GOT3 (cell line): ENCODE data around the gene CBLC.

Experiments
- DNase-seq: peaks from one replicate; lab custom pipeline; 2025; ENCODE audit warnings: mixed read lengths; lab: John Stamatoyannopoulos, UW

CBLC gene

DNA sequence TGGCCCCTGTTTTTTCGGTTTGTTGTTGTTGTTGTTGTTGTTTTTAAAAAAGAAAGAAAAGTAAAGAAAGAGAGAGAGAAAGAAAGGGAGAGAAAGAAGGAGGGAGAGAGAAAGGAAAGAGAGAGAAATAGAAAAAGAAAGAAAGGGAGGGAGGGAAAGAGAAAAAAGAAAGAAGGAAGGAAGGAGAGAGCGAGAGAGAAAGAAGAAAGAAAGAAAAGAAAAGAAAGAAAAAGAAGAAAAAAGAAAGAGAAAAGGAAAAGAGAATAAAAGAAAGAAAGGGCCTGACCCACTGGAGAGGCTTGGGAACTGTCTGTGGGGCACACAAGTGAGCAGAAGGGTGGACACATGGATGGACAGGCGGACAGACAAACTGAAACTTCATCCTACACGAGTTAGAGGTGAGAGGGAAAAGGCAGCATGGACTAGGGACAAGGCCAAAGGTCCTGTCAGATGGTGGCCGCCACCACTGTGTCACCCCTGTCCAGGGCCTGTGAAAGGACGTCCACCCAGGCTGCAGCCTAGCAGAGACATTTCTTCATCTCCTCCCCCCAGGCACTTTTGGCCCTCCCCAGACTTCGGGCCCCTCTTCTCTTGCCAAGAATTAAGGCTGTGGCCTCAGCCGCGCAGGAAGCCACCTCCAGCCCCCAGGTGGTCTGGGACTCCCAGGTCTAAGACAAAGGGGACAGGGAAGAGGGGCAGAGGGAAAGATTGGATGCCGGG lies 22.1 kb downstream of the CBLC start:
- no peak for DNase-seq

DNA sequence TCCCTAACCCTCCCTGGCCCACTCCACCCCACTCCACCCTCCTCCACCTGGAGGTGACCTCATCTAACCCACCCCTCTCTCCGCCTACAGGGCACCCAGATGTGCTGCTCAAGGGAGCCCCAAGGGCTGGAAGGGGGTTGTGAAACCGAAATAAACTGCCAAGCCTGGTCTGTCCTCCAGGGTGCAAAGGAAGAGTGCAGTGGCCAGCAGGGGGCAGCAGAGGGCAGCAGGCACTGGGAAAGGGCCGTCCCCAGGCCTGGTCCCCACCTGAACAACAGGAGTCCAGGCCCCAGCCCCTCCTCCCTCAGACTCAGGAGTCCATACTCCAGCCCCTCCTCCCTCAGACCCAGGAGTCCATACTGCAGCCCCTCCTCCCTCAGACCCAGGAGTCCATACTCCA lies 22.8 kb downstream of the CBLC start:
- DNase-seq: no peak

DNA sequence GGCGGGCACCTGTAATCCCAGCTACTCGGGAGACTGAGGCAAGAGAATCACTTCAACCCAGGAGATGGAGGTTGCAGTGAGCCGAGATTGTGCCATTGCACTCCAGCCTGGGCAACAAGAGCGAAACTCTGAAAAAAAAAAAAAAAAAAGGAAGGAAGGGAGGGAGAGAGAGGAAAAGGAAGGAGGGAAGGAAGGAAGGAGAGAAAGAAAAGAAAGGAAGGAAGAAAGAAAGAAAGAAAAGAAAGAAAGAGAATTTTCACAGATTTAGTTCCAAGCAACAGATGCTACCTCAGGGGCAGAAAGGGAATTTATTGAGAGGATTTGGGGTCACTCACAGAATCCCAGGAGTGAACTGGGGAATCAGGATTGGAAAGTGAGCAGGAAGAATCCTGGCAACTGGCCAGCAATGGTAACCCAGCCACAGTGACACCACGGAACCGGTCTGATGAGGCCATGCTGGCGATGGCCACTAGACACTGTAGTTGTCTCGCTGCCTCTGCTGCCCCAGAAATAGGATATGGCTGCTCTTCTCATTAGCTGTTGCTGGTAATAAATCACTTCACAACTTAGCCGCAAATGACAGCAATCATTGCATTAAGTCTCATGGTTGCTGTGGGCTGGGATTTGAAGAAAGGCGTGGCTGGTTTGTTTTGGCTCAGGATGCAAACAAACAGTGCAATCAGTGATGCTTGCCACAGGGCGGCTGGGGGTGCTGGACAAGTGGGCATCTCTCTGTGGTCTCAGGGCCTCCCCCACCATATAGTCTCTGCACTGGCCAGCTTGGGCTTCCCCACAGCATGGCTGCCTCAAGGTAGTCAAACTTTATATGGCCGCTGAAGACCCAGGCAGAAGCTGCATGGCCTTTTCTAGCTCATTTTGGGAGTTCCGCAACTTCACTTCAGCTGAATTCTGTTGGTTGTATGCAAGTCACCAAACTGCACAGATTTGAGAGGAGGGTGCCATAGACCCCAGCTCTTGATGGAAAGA lies 26.0 kb downstream of the CBLC start:
- DNase-seq: no peak

DNA sequence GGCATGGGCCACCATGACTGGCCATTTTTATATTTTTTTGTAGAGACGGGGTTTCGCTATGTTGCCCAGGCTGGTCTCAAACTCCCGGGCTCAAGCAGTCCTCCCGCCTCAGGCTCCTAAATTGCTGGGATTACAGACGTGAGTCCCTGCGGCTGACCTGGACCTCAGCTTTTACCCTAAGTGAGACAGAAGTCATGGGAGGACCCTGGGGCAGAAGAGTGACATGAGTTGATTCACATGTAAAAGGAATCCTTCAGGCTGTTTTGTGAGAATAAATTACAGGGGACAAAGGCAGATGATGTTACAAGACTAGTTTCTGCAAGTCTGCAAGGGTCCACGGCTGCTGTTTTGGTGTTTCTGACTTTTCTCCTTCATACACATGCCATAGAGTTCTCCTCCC lies 28.6 kb downstream of the CBLC start:
- DNase-seq: no peak

DNA sequence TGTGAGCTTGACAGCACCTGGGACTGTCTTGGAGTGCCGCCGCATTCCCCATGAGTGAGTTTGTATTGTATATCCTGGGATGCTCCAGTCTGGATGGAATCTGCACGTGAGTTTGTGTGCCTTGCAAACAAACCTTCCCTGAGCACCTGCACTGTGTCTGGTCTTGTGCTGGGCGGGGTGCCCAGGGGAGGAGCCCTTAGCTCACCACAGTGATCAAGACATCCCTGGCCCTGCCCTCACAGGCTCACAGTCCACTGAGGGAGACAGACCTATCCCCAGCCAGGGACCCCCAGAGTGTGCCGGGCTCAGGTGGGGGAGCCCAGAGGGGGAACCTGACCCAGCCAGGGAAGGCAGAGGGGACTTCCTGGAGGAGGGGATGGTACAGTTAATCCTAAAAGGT lies 29.5 kb downstream of the CBLC start:
- DNase-seq: no peak

DNA sequence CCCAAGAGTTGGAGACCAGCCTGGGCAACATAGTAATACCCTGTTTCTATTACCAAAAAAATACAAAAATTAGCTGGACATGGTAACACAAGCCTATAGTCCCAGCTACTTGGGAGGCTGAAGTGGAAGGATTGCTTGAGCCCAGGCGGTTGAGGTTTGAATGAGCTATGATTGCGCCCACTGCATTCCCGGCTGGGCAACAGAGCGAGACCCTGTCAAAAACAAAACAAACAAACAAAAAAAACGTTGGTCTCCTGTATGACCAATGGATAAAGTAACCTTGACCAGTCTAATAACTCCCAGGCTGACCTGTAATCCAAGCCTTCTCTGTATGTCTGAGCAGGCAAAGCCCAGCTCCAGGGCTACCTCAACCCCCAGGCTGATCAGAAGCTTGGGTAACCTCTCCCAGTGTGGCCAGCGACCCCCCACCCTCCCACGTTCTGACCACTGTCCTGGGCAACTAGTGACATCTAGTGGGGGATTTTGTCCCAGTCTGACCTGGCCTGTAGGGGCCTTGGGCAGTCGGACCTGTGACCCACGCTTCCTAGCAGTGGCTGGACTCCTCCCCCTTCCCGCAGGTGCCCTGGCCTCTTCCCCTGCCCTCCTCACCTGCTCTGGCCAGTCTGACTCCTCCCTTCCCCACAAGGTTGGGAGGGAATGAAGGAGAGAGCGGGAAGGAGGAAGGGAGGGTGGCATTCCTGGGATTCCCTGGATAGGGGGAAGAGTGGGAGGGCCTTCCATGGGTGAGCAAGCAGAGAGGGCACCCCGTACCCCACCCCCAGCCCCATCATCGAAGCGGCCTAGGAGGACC lies 30.2 kb downstream of the CBLC start:
- DNase-seq: no peak

DNA sequence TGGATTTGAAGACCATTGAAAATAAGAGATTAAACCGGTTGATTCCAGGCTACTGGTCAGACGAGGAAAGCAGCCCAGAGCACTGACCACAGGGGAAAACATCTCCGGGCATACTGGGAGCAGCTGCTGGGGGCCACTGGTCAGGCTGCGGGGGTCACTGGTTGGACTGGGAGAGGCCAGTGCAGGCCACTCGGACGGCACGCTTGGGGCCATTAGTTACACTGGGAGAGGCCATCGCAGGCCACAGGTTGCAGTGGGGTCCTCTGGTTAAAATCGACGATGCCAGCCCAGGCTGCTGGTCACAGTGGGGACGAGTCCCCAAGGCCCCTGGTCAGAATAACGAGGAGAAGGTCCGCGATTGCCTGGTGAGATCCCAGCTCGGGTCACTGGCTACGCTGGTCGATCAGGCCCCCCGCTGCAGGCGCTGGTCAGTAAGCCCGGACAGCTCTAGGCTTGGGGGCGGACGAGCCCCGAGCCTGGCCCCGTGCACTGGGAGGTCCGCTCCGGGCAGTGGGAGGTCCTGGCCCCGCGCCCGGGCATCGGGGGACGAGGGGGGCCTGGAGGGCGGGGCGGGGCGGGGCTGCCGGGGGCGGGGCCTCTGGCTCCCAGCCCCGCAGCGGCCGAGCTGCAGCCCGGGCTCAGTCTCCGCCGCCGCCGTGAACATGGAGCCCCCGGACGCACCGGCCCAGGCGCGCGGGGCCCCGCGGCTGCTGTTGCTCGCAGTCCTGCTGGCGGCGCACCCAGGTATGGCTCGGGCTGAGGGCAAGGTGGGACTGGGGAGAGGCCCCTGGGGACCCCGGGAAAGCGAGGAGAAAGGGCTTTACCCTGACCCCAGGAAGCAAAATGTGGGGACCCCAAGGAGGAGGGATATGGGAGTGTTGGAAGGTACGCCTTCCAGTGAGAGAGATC lies 31.0 kb downstream of the CBLC start, which contains the start of gene BCAM:
Gene BCAM (plus strand): TSS at position 641 of the 909 bp plus-strand sequence. CDS start 22 bp downstream, at position 663.
- DNase-seq: peak; percentile 22

DNA sequence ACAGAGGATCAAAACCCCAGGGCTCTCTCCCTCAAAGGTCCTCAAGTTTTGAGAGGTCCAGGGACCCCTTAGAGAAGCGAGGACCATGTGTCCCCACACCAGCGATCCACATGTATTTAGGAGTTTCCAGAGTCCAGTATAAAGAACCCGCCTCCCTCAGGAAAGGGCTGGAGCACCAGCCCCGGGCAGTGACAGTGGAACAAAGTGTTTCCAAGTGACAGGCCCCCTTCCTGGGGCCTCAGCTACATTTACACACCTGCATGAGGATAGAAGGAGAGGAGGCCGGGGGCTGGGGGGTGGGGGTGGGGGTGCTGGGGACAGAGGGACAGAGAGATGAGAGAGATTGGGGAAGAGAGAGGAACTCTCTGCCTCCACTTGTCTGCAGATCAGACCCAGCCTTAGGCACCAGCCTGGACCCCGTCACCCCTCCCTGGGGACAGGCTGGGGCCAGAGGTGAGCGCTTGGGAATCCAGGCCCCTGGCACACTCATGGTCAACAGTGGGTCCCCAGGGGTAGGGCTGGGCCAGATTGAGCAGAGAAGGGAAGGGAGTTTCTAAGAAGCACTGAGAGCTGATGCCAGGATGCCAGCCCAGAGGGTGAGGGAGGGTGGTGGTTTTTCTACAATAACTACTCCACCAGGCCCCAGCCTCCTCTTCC lies 32.0 kb downstream of the CBLC start:
- no peak for DNase-seq

DNA sequence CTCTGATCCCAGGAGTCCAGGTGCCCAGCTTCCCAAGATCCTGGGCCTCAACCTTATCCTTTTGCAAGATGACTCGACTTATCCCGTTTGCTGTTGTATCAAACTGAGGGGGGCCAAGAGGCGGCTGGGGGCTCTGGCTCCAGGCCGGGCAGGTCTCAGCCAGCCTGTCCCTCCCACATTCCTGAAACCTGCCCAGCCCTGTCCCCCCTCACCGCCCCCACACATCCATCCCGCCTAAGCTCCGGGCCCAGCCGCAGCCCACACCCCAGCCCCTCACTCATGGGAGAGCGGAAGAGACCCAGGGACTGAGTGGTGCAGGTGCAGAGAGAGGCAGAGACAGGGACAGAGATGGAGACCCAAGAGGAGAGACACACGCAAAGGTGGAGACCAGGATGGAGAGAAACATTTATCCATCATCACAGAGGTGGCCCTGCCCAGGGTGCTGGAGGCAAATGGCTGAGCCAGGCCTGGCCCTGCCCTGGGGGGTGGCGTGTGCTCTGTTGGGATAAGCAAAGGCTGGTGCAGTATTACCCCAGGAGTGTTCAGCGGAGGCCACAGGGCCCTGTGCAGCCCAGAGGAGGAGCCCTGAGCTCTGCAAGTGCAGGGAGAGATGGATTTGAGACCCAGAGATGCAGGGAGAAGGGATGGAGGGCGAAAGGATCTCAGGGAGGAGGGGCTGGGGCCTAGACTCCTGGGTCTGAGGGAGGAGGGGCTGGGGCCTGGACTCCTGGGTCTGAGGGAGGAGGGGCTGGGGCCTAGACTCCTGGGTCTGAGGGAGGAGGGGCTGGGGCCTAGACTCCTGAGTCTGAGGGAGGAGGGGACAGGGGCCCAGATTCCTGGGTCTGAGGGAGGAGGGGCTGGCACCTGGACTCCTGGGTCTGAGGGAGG lies 32.8 kb downstream of the CBLC start:
- DNase-seq: no peak

DNA sequence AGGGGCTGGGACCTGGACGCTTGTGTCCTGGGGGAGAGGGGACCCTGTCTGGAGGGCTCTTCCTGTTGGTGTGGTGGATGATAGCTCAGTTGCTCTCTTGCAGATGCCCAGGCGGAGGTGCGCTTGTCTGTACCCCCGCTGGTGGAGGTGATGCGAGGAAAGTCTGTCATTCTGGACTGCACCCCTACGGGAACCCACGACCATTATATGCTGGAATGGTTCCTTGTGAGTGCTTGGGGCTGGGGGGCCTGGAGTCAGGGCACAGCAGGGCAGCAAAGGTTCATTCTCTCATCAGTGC lies 33.4 kb downstream of the CBLC start:
- no peak for DNase-seq

DNA sequence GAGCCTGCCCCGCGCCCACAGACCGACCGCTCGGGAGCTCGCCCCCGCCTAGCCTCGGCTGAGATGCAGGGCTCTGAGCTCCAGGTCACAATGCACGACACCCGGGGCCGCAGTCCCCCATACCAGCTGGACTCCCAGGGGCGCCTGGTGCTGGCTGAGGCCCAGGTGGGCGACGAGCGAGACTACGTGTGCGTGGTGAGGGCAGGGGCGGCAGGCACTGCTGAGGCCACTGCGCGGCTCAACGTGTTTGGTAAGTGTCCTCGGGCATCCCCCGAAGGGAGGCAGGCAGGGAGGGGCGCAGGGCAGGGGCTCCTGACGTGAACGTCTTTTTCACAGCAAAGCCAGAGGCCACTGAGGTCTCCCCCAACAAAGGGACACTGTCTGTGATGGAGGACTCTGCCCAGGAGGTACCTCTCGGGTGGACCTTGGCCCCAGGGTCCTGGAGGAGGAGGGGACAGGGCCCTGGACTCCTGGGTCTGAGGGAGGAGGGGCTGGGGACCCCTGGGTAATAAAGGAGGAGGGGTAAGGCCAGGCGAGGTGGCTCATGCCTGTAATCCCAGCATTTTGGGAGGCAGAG lies 34.5 kb downstream of the CBLC start:
- DNase-seq: no peak

DNA sequence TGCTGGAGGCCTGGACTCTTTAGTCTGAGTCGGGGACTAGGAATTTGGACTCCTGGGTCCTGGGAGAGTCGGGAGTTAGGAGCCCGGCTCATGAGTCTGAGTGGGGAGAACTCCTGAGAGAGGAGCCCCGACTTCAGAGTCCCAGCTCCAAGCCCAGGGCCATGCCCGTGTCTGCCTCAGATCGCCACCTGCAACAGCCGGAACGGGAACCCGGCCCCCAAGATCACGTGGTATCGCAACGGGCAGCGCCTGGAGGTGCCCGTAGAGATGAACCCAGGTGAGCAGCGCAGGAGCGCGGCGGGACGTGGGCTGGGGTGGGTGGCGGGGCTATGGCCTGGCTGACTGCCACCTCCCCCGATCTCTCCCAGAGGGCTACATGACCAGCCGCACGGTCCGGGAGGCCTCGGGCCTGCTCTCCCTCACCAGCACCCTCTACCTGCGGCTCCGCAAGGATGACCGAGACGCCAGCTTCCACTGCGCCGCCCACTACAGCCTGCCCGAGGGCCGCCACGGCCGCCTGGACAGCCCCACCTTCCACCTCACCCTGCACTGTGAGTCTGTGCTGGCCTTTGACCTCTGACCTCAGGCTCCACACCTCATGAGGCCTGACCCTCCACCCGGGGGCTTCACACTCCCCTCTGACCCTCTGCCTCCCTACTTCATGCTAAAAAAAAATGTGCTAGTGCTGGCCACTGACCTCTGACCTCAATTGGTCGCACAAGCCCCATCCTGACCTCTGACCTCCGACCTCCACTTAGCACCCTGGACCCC lies 35.6 kb downstream of the CBLC start:
- no peak for DNase-seq

DNA sequence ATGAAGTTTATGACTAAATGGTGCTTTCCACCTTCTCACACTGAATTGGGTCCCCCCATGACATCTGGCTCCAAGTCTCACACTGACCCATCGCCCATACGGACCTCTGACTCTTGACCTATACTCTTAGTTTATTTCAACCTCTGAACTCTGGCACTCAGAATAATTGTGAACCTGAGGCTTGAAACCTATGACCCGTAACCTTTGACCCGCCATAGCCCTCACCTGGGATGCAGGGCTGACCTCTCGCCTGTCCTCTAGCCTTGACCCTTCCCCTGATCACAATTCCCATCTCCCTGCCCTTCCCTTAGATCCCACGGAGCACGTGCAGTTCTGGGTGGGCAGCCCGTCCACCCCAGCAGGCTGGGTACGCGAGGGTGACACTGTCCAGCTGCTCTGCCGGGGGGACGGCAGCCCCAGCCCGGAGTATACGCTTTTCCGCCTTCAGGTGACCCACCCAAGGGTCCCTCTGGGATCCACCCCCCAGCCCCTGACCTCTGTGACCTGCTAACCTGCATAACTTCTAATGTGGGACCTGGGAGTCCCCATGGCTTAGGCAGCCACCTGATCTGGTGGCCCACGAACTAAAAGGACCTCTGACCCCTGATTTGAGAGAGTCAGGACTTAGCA lies 36.3 kb downstream of the CBLC start:
- no peak for DNase-seq

DNA sequence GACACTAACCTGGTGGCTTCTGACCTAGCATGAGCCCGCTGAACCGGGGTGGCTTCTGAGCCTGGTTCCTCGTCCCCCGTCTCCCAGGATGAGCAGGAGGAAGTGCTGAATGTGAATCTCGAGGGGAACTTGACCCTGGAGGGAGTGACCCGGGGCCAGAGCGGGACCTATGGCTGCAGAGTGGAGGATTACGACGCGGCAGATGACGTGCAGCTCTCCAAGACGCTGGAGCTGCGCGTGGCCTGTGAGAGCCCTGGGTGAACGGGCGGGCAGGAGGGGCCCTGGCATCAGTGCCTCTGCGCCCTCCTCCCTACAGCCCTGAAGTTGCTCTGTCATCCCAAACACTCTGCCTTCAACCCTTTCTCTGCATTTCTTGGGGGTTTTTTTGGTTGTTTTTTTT lies 36.8 kb downstream of the CBLC start:
- DNase-seq: no peak

DNA sequence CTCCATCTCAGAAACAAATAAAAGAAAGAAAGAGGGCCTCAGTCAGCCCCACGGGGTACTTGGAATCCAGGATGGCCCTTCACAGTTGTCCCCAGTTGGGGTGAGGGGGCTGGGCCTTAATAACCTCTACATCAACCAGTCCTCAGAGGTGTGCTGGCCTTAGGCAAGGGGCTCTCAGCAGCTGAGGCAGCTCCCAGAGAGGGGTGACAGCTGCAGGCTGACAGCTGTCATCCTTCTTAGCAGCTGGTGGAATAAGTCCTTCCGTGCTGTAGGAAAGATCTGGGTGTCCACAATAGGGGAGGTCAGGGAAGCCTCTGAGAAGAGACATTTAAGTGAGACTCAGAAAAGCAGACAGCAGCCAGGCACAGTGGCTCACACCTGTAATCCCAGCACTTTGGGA lies 38.6 kb downstream of the CBLC start:
- no peak for DNase-seq

DNA sequence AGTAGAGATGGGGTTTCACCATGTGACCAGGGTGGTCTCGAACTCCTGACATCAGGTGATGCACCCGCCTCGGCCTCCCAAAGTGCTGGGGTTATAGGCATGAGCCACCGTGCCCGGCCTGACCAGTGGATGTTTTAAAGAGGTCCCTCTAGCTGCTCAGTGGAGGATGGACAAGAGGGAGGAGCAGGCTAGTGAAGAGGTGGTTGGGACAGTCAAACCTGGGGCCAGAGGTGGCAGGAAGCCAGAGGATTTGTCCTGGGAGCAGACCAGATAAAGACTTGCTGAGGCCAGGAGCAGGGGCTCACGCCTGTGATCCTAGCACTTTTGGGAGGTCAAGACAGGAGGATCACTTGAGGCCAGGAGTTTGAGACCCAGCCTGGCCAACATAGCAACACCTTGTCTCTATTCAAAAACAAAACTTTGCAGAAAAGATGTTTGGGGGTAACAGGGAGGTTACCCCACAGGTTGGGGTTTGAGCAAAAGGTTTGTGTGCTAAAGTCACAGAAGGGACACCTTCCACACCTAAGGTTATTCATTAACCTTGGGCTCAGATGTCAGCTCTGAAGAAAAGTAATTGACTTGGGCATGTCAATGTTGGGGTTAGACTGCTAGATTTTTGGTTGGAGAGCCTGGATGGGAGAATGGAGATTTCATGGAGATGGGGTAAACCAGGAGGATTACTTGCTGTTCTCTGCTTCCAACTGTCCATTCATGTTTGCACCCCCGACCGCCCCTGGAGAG lies 40.2 kb downstream of the CBLC start:
- DNase-seq: no peak

DNA sequence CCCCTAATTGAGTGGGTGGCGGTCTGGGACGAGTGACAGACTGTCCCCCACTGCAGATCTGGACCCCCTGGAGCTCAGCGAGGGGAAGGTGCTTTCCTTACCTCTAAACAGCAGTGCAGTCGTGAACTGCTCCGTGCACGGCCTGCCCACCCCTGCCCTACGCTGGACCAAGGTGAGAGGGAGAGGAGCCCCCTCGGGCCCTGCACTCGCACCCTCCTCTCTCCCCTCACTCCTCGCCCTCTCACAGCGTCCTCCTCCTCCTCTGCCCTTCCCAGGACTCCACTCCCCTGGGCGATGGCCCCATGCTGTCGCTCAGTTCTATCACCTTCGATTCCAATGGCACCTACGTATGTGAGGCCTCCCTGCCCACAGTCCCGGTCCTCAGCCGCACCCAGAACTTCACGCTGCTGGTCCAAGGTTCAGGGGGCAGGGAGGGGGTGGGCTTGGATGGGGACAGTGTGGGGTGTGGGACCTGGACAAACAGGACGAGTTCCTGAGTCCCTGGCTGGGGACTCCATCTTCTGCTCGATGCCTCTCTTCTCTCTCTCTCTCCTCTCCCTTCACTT lies 40.9 kb downstream of the CBLC start:
- DNase-seq: no peak
